CD4-positive, alpha-beta T cell treated with Interleukin-6 for 4 hours (primary cell): ENCODE data around the gene GMDS.
"Not testable (repeated sequence)": the region's sequence is repeated elsewhere in the genome, so short reads cannot be mapped to it uniquely, and the experiment has no call there.

Experiments
- DNase-seq: peaks from one replicate; pipeline ENCODE4 v3.0.0-alpha.2; 2020; ENCODE audit warnings: mixed read lengths

GMDS gene

DNA sequence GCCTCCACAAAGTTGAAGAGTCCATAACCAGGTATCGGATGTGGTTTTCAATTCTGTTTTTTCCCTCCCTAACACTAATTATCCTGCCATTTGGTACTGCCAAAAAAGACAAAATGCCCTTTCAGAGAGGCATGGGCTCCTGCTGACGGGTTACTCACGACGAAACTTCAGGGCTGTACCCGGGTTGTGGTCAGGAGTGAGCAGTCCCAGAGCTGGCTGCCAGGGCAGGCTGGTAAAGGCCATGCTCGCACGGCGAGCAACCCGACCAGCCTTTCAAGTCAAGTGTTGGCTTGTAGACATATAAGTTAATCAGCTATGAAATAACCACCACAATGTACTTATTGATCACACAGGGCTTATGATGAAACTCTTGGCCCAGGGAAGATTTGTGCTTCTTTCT is 483.2 kb downstream of the GMDS start:
- no peak for DNase-seq

DNA sequence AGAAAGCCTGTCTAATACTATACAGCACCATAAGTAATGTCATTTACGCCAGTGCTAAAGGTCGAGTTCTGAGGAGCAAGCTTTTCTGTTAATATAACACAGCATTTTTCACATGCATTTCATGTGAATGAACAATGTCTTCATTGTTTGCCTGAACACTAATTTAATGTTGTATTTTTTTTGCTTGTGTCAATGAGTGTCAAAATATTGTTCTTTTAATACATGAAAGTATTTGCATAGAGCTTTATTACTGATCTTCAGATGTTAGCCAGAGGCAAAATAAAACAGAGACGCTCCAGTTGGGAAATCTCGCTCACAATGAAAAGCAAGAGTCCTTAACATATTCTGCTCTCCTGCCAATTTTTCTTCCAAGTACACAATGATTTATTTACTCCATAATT is 483.9 kb downstream of the GMDS start:
- DNase-seq, result no peak

- DNase-seq, result no peak
Observed at GRCh38 chr6:1760876-1761275, 484.5 kb downstream of the GMDS start.

GRCh38 chr6:1759870-1760269 is 485.5 kb downstream of the GMDS start:
- no peak for DNase-seq

GRCh38 chr6:1758076-1758679 is 487.2 kb downstream of the GMDS start:
- DNase-seq, result no peak

GRCh38 chr6:1757131-1757530 is 488.3 kb downstream of the GMDS start:
- DNase-seq, result no peak

DNA sequence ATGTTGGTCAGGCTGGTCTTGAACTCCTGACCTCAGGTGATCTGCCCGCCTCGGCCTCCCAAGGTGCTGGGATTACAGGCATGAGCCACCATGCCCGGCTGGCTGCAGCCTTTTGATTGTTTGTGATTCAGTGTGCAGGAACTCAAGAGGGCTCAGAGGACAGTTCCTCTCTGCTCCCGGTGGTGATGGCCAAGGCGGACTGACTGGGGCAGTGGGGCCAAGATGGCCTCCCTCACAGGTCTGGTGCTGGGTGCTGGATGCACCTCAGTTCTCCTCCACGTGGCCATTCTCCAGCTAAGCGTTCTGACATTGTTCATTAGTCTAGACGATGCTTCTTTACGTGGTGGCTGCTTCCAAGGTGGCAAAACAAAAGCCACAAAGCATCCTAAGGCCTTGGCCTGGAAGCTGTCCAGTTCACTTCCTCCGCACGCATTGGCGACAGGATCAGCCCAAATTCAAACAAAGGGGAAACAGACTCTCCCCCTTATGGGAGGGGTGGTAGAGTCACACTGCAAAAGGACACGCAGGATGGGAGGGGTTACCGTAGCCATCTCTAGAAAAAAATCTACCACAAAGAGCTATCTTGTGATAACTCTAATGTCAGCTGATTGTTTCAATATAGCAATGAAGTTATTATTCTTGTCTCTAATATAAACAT is 488.8 kb downstream of the GMDS start:
- no peak for DNase-seq

DNA sequence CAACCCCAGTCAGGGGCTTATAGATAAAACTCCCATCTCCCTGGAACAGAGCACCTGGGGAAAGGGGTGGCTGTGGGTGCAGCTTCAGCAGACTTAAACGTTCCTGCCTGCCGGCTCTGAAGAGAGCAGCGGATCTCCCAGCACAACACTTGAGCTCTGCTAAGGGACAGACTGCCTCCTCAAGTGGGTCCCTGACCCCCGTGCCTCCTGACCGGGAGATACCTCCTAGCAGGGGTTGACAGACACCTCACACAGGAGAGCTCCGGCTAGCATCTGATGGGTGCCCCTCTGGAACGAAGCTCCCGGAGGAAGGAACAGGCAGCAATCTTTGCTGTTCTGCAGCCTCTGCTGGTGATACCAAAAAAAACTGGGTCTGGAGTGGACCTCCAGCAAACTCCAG is 494.3 kb downstream of the GMDS start:
- not testable (repeated sequence) for DNase-seq

GRCh38 chr6:1749041-1749440 is 496.4 kb downstream of the GMDS start:
- no peak for DNase-seq

DNA sequence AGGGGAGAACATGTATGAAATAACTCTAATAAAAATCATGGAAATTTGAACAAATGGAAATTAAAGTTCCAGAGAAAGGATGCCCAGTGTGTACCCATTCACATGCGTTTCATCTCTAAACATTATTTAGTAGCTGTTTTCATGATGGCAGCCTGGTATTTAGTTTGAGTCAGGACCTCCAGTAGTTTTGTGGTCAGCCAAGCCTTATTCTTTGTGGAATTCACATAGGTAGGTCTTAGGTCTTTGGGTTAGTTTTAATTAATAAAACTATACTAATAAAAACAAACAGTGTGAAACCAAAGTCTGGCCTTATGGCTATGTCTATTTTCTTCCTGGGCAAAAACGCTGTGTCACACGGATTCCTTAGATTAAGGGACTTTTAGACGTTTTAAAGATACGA is 497.9 kb downstream of the GMDS start:
- no peak for DNase-seq

- DNase-seq, result no peak
Observed at GRCh38 chr6:1747003-1747402, 498.4 kb downstream of the GMDS start.

GRCh38 chr6:1745814-1746213 is 499.6 kb downstream of the GMDS start:
- no peak for DNase-seq

- no peak for DNase-seq
Observed at GRCh38 chr6:1744543-1744942, 500.9 kb downstream of the GMDS start.

DNA sequence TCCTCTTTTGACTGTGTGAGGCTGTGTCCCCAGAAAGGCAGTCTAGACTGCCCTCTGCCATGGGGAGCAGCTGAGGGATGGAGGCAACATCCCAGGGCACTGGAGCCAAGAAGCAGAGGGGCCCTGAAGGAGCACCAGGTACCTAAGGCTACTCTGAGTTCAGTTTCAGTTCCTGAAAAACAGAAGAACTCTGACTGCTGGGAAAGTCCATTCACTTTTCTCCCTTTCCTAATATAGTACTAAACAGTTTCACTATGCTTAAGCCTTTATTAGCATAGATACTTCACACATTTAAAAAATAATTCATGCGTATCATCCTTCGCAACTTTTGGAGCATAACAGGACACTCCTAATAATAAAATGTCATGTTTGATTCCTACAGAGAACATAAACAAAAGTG is 505.7 kb downstream of the GMDS start:
- no peak for DNase-seq

- DNase-seq, result no peak
Observed at GRCh38 chr6:1739220-1739619, 506.2 kb downstream of the GMDS start.

DNA sequence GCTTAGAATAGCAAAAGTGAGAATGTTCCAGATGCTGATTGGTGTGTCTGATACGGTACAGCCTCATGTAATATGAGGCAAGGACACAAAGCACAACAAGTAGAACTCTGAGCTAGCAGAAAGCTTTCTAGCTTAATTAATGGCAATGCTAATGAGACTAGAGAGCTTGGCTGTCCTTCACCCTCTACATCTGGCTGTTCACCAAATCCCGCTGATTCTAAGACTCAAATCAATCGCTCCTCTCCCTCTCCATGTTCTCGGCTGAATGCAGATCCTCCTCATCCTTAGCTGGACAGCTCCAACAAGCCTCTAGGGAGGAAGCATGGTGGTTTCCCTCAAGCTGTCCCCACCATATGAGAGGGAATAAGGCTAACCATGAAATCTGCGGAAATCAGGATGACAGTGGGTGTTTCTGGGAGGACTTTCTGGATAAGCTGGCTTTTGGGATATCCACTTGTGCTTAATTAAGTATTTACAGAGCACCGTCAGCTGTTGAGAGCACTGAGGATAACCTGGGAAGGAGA is 506.8 kb downstream of the GMDS start:
- DNase-seq, result no peak

DNA sequence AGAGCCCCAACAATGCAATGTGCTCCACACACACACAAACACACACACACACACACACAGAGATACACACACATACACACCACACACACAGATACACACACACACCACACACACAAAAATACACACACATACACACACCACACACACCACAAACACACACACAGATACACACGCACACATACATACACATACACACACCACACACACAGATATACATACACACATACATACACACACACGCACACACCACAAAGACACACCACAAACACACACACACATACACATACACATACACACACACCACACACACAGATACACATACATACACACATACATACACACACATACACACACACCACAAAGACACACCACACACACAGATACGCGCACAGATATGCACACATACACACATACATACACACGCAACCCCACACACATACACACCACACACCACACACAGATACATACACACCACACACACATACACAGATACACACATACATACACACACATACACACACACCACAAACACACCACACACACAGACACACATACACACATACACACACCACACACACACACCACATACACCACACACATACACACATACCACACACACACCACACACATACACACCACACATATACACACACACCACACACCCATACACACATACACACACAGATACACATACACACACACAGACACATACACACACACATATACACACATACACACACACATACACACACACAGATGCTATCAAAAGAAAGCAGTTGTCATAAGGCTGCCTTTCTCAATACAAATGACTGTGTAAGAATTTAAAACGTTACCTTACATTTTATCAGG is 507.7 kb downstream of the GMDS start:
- no peak for DNase-seq

GRCh38 chr6:1736346-1737105 is 508.9 kb downstream of the GMDS start:
- no peak for DNase-seq

DNA sequence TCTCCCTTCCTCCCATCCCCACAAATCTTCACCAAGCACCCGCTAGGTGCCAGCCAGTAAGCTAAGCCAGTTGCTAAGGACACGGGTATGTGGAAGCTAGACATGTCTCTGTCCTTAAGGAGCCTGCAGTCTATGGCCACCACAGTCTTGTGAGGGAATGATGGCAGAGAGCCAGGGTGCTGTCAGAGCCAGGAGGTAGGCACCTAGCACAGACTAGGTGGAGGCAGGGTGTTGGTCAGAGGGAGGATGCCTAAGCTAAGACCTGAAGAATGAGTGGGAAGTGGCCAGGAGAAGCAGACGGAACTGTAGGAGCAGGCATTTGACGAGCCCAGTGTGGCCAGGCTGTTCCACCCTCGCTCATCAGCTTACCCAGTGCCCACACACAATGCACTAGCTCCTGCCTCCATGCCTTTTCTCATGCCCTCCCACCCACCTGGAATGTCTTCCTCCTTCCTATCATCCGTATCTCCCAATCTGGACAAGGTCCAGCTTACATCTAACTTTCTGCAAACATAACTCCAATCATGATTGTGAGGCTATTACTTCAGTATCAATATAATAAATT is 510.1 kb downstream of the GMDS start:
- no peak for DNase-seq

DNA sequence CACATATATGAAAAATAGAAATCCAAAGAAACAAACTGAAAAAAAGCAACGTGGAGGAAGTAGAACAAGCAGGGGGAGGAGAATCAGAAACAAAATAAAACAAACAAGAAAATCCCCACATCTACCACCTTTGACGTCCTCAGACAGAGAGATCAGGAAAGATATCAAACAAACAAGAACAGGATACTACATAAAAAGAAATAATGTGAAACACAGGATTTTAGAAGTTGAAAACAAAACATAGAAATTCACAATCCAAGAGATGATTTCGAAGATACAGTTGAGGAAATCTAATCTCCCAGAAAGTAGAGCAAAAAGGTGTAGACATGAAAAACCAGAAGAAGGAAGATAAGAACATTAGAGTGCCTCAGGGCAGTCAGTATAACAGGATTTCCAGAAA is 514.5 kb downstream of the GMDS start:
- DNase-seq, result no peak

DNA sequence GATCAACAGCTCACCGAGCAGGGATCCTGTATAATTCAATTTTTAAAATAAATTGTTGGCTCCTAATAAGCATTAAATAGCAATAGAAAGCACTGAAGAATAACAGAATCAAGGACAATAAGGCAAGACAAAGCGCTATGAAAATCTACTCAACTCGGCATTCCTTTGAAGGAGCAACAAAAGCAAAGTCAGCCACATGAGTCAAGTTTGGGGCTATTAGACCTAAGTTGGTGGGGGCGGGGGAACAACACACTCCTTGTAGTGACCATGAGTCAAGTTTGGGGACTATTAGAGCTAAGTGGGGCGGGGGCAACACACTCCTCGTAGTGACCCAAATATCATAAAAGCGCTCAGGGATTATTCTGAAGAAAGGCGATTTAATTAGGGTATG is 515.7 kb downstream of the GMDS start:
- DNase-seq, result no peak

- DNase-seq, result no peak
Observed at GRCh38 chr6:1729133-1729749, 516.2 kb downstream of the GMDS start.
